ENCODE data around the gene TBX18. TPM values are rescaled to one million over a fixed set of nuclear protein-coding genes. Genes with fewer than 3 reads are reported as not detected.

The TBX18 gene
- total RNA-seq, 1 experiment from 2014 or later: under 0.01 TPM

GRCh38 chr6:84743616-84744015, 20.8 kb downstream of the TBX18 start:
- no peaks in the 10 kb centered on the region for H3K36me3 ChIP-seq (replicated peaks; ENCODE audit: control insufficient read depth, insufficient read depth, low read length)
- H3K4me3 ChIP-seq (ENCODE audit: insufficient read depth, low read depth, low read length): no peak overlapping the region
- DNase-seq: no peak
- H3K27me3 ChIP-seq (ENCODE audit: control insufficient read depth, insufficient read depth, low read length): no peaks in the 10 kb centered on the region

DNA sequence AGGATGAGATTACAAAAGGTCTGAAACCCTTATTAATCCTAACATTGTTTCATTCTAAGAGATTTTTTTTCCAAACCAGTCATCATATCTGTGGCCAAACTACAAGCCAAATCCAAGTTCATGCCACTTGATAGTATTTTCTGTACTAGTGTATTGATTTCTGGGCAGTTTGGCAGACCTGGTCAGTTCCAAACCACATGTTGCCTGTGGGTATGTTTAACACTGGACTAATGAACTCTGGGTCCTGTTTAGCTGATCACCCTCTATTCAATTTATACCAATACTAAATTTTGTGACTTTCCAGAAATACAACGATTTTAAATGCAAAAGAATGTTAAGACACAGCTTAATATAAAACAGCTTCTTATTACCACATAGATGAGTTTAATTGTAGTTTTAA, 24.0 kb downstream of the TBX18 start:
- Histone ChIP-seq H3K4me3 (ENCODE audit: insufficient read depth, low read depth, low read length) (no peak overlapping the region), H3K36me3 (replicated peaks; ENCODE audit: control insufficient read depth, insufficient read depth, low read length) (no peaks in the 10 kb centered on the region), H3K27me3 (ENCODE audit: control insufficient read depth, insufficient read depth, low read length) (no peaks in the 10 kb centered on the region)
- DNase-seq: no peak

- Histone ChIP-seq H3K27me3 (ENCODE audit: control insufficient read depth, insufficient read depth, low read length) (no peaks in the 10 kb centered on the region), H3K4me3 (ENCODE audit: insufficient read depth, low read depth, low read length) (no peak overlapping the region), H3K36me3 (replicated peaks; ENCODE audit: control insufficient read depth, insufficient read depth, low read length) (no peaks in the 10 kb centered on the region)
- DNase-seq: no peak
Measured at GRCh38 chr6:84739866-84740208, 24.6 kb downstream of the TBX18 start.

DNA sequence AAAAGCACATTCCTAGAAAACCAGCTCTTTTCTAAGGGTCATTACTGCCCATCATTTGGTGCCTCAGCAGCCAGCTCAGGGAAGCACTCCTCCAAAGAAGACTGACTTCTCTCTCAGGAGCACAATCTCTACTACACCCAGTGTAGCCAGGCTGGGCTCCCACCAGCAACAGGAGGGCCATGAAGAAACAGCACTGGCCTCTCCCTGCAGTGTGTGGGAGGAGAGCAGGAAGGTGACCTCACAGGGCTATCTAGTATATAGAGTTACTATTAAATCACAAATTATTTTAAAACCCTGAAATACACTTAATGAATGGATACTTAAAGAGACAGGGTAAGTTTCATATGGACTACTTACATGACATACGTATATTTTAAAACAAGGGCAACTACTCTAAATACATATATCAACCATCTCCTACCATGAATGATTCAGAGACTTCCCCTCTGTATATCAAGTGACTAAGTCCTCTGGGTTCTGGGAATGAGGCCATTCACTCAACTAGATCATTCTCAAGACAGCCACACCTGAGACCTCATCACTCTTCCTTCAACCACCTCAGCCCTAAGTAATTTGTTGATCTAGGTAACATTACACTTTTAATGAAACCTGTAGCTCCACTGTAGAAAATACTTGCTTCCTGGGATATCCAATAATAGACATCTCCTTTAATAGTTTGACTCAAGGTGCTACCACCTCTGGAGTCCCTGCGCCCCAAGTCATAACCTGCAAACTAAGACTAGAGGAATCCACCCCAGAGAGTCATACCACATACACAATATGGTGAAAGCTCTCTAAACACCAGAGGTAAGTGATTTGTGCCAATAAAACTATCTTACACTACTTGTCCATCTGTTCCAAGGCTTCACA, 25.2 kb downstream of the TBX18 start:
- H3K27me3 ChIP-seq (ENCODE audit: control insufficient read depth, insufficient read depth, low read length): no peaks in the 10 kb centered on the region
- H3K36me3 ChIP-seq (replicated peaks; ENCODE audit: control insufficient read depth, insufficient read depth, low read length): no peaks in the 10 kb centered on the region
- DNase-seq: no peak
- H3K4me3 ChIP-seq (ENCODE audit: insufficient read depth, low read depth, low read length): no peak overlapping the region

DNA sequence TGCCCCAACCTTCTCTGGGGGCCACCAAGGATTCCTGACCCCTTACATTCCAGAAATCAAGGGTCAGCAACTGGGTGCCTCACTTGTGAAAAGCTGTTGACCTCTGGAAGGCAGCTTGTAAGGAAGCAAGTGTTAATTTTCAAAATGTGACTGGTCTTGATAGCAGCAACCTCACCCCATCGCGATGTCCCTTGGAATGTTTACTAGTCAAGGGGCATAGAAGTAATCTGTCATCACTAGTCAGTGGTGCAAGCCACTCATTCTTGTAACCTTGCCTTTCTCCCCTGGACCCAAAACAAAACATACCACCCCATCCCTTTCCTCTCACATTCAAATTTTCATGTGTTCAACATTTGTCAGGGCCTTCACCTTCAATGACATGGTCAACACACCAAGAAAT, 30.5 kb downstream of the TBX18 start:
- H3K36me3 ChIP-seq (replicated peaks; ENCODE audit: control insufficient read depth, insufficient read depth, low read length): no peaks in the 10 kb centered on the region
- no peaks in the 10 kb centered on the region for H3K27me3 ChIP-seq (ENCODE audit: control insufficient read depth, insufficient read depth, low read length)
- no peak overlapping the region for H3K4me3 ChIP-seq (ENCODE audit: insufficient read depth, low read depth, low read length)
- DNase-seq: no peak

DNA sequence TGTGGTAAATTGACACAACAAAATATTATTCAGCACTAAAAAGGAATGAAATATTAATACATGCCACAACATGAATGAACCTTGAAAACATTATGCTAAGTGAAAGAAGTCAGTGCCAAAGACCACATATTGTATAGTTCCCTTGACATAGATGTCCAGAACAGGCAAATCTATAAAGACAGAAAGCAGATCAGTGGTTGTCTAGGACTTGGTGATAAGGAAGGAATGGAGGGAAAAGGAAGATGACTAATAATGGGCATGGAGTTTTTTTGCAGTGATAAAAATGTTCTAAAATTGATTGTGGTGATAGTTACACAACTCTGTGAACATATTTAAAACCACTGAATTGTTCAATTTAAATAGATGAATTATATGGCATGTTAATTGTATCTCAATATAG, 32.5 kb downstream of the TBX18 start:
- H3K27me3 ChIP-seq (ENCODE audit: control insufficient read depth, insufficient read depth, low read length): no peaks in the 10 kb centered on the region
- DNase-seq: no peak

GRCh38 chr6:84731401-84731800, 33.0 kb downstream of the TBX18 start:
- no peak for DNase-seq
- H3K27me3 ChIP-seq (ENCODE audit: control insufficient read depth, insufficient read depth, low read length): no peaks in the 10 kb centered on the region

More for the DNA sequence above, 32.5 kb downstream of the TBX18 start:
- H3K4me3 ChIP-seq (ENCODE audit: insufficient read depth, low read depth, low read length): no peak overlapping the region
- no peaks in the 10 kb centered on the region for H3K36me3 ChIP-seq (replicated peaks; ENCODE audit: control insufficient read depth, insufficient read depth, low read length)

DNA sequence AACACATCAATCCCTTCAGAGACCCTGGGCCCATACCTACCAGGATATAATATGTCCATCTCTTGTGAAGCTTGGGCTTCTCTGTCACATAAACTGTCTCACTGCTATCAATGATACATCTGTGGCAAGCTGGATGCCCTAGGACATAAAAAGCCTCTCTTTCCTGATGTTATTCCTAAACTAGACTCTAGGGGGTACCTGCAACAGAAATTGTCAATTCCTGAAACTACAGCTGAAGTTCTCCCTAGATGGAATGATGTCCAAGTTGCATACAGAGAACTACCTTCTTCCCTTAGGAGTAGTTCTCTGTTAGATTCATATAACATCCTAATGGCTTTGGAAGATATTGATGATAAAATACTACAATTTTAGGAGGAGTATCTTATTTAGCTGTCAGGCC, 35.8 kb downstream of the TBX18 start:
- no peaks in the 10 kb centered on the region for H3K36me3 ChIP-seq (replicated peaks; ENCODE audit: control insufficient read depth, insufficient read depth, low read length)
- H3K27me3 ChIP-seq (ENCODE audit: control insufficient read depth, insufficient read depth, low read length): no peaks in the 10 kb centered on the region
- peak; percentile 4 for DNase-seq
- H3K4me3 ChIP-seq (ENCODE audit: insufficient read depth, low read depth, low read length): no peak overlapping the region

More at GRCh38 chr6:84731401-84731800, 33.0 kb downstream of the TBX18 start:
- no peaks in the 10 kb centered on the region for H3K36me3 ChIP-seq (replicated peaks; ENCODE audit: control insufficient read depth, insufficient read depth, low read length)
- no peak overlapping the region for H3K4me3 ChIP-seq (ENCODE audit: insufficient read depth, low read depth, low read length)

DNA sequence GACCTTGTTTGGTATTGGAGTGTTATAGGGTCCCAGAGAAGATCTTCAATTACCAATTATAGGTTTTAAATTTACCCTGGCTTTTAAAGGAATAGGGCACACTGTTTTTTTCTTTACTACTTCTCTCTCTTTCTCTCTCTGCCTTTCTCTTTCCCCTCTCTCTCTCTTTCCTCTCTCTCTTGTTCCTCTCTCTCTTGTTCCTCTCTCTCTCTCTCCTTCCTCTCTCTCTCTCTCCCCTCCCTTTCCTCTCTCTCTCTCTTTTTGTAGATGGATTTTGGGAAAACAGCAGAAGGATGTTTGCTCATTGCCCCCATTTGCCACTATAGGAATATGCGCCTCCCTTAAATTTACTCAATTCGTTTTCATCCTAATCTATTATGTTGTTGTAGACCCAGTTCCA, 45.2 kb downstream of the TBX18 start:
- Histone ChIP-seq H3K36me3 (replicated peaks; ENCODE audit: control insufficient read depth, insufficient read depth, low read length) (no peaks in the 10 kb centered on the region), H3K4me3 (ENCODE audit: insufficient read depth, low read depth, low read length) (no peak overlapping the region), H3K27me3 (ENCODE audit: control insufficient read depth, insufficient read depth, low read length) (no peaks in the 10 kb centered on the region)
- DNase-seq: no peak

DNA sequence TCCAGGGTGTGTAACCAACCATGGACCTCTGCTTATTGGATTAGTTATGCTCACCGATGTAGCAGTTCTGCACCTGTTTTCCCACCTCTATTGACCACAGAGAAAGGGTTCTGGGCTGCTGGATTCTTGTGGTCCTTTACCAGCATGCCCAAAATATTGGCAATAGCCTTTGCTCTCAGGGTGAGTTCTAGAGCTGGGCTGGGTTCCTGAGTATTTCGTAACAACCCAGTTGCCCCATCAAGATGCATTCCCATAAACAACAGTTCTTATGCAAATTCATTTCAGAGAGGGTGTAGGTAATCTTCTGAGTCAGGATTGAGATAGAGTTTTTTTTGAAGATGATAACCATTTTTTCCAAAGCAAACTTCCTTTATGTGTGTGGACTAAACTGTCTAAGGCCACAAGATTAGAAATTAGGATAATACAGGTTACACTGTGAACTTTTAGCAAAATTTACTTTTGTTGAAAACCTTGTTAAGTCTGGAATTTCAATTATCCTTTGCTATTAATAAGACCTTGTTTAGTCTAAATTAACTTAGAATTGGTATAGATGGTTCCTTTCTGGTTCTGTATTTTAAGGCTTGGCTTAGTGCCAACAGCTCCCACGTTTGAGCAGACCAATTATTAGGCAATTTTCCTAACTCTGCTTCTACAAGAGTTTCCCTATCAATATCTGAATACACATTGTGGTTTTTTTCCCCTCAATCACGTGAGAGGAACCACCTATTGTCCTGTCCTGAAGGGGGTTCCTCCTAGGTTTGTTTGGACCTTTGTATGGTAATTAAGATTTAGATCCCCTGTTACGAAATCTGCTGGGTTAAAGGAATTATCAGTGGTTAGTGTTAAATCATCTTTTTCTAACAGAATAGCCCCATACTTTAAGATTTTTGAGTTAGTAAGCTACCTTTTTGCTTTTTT, 46.1 kb downstream of the TBX18 start:
- Histone ChIP-seq H3K36me3 (replicated peaks; ENCODE audit: control insufficient read depth, insufficient read depth, low read length) (no peaks in the 10 kb centered on the region), H3K4me3 (ENCODE audit: insufficient read depth, low read depth, low read length) (no peak overlapping the region), H3K27me3 (ENCODE audit: control insufficient read depth, insufficient read depth, low read length) (no peaks in the 10 kb centered on the region)
- no peak for DNase-seq

- Histone ChIP-seq H3K36me3 (replicated peaks; ENCODE audit: control insufficient read depth, insufficient read depth, low read length) (no peaks in the 10 kb centered on the region), H3K27me3 (ENCODE audit: control insufficient read depth, insufficient read depth, low read length) (no peaks in the 10 kb centered on the region), H3K4me3 (ENCODE audit: insufficient read depth, low read depth, low read length) (no peak overlapping the region)
- DNase-seq: no peak
Measured at GRCh38 chr6:84709121-84709520, 55.3 kb downstream of the TBX18 start.

GRCh38 chr6:84707171-84707570, 57.2 kb downstream of the TBX18 start:
- no peaks in the 10 kb centered on the region for H3K36me3 ChIP-seq (replicated peaks; ENCODE audit: control insufficient read depth, insufficient read depth, low read length)
- H3K27me3 ChIP-seq (ENCODE audit: control insufficient read depth, insufficient read depth, low read length): no peaks in the 10 kb centered on the region

DNA sequence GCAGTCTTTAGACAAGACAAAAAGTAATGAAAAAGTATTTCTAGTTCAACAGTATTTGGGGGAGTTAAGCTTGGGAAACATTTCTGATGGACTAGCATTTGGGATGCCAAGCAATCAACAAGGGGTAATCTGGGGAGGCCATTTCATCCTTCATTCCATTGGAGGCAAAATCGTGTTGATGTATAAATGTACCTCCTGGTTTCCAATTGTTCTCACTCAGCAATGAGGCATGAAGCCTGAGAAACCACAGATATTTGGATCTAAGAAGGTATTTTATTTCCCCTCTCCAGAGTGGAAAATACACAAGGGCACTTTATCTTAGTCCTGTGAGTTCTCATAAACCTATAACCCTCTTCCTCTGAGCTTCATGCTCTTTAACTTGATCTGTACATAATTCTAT, 68.2 kb downstream of the TBX18 start:
- H3K4me3 ChIP-seq (ENCODE audit: insufficient read depth, low read depth, low read length): no peak overlapping the region
- H3K36me3 ChIP-seq (replicated peaks; ENCODE audit: control insufficient read depth, insufficient read depth, low read length): no peaks in the 10 kb centered on the region
- DNase-seq: no peak
- H3K27me3 ChIP-seq (ENCODE audit: control insufficient read depth, insufficient read depth, low read length): no peaks in the 10 kb centered on the region

More at GRCh38 chr6:84707171-84707570, 57.2 kb downstream of the TBX18 start:
- DNase-seq: no peak
- no peak overlapping the region for H3K4me3 ChIP-seq (ENCODE audit: insufficient read depth, low read depth, low read length)

DNA sequence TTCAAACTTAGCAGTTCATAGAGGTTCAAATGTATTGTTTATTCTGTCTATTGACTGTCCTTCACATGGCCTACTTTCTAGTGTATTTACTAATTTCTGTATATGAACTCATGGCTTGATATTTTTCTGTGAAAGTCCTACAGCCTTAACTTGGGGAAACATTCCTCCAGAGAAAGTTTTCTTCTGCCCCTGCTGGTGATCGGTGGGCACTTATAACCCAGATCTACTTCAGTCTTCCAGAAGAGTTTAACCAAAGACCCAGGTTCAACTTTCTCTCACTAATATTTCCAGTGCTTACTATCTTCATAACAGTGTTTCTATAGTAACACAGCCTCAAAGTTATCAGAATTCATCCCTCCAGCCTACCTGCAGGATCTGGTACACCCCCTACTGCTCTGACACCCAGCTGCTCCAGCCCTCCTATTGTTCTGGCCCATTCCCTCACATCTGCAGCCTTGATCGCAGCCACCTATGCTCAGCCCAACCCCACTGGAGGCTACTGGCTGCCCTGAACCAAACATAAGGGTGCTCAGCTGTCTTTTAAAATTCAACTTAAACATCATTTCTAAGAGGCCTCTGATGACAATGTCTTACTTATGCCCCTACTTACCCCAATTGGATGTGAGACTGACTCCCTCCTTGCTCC, 72.3 kb downstream of the TBX18 start:
- Histone ChIP-seq H3K4me3 (ENCODE audit: insufficient read depth, low read depth, low read length) (no peak overlapping the region), H3K36me3 (replicated peaks; ENCODE audit: control insufficient read depth, insufficient read depth, low read length) (no peaks in the 10 kb centered on the region), H3K27me3 (ENCODE audit: control insufficient read depth, insufficient read depth, low read length) (no peaks in the 10 kb centered on the region)
- DNase-seq: peak; percentile 17

All from H7 (cell line).